Esophagus muscularis mucosa (tissue), 4 donors: ENCODE results near the gene CHD2.

ENCODE experiments used
- CTCF ChIP-seq, 3 experiments: fragments of 200-600 bp in 2 of 3; fragments of 450-650 bp in 1 of 3; sonication (generic) in 2 of 3; IDR thresholded peaks; one replicate each; pipeline ENCODE4 v1.5.1; 2017 to 2019; ENCODE audit warnings: antibody characterized with exemption in 3 of 3, mild to moderate bottlenecking in 2 of 3, moderate library complexity in 1 of 3
- EP300 ChIP-seq: sonication (generic); formaldehyde crosslinking; IDR thresholded peaks from one replicate; pipeline ENCODE4 v1.6.1; 2017; ENCODE audit warnings: antibody characterized with exemption
- POLR2A ChIP-seq: fragments of 450-650 bp; IDR thresholded peaks from one replicate; pipeline ENCODE4 v1.6.1; 2017; ENCODE audit warnings: antibody characterized with exemption, moderate library complexity, mild to moderate bottlenecking, low read depth
- POLR2AphosphoS5 ChIP-seq, 2 donors: sonication (generic); formaldehyde crosslinking; IDR thresholded peaks; one replicate each; pipeline ENCODE4 v1.6.1; 2017; ENCODE audit warnings: antibody characterized with exemption in 2 of 2

GRCh38 chr15:93035953-93036810, 136.1 kb downstream of the CHD2 start:
- peak; percentile 52 to 68 (median 54) for TF ChIP-seq CTCF (IDR thresholded peaks at IDR 0.05)
- no peak for TF ChIP-seq EP300
- TF ChIP-seq POLR2AphosphoS5 (IDR thresholded peaks at IDR 0.05): no peak
- TF ChIP-seq POLR2A: no peak
